ENCODE data around the gene ALPP. TPM values are rescaled to one million over a fixed set of nuclear protein-coding genes. Genes with fewer than 3 reads are reported as not detected.

ALPP gene
- total RNA-seq, 2 donors from 2014 or later: 0.15 TPM; not detected in 1

Other genes with a start within 250 kb of the ALPP start
- gene ALPG, start 28.1 kb downstream of the ALPP start, total RNA-seq: 1 to 10 TPM in 1 of 2 donors, under 1 TPM in 1; 0.56 to 1.8 TPM
- gene ALPI, start 77.4 kb downstream of the ALPP start, total RNA-seq: 10 to 100 TPM; 15.9 to 21.1 TPM
- gene ECEL1, start 109.1 kb downstream of the ALPP start, total RNA-seq: not detected
- not detected for gene PRSS56, start 141.6 kb downstream of the ALPP start, total RNA-seq
- not detected for gene CHRND, start 147.4 kb downstream of the ALPP start, total RNA-seq
- gene CHRNG, start 160.9 kb downstream of the ALPP start, total RNA-seq: not detected
- gene TIGD1, start 171.8 kb downstream of the ALPP start, total RNA-seq: 1 to 10 TPM; 4.4 to 4.5 TPM
- 100 to 1,000 TPM in 1 of 2 donors, 10 to 100 TPM in 1; 83.2 to 104 TPM for gene EIF4E2, start 171.9 kb downstream of the ALPP start, total RNA-seq

All from left colon (tissue), 2 donors.